Body of pancreas (tissue), 4 donors: ENCODE measurements around the gene MOXD1.

ENCODE experiments used
- POLR2A ChIP-seq, 3 donors: fragments of 450-650 bp; IDR thresholded peaks; one replicate each; pipeline ENCODE4 v1.6.1; 2016; ENCODE audit warnings: antibody characterized with exemption in 3 of 3, mild to moderate bottlenecking in 2 of 3
- TF ChIP-seq, protein P1 (sequence below), 7 experiments: fragments of 450-650 bp in 4 of 7; fragments of 200-600 bp in 3 of 7; sonication (generic) in 3 of 7; IDR thresholded peaks; one replicate each; pipeline ENCODE4 v1.5.1; 2016 to 2019; ENCODE audit warnings: antibody characterized with exemption in 7 of 7

DNA sequence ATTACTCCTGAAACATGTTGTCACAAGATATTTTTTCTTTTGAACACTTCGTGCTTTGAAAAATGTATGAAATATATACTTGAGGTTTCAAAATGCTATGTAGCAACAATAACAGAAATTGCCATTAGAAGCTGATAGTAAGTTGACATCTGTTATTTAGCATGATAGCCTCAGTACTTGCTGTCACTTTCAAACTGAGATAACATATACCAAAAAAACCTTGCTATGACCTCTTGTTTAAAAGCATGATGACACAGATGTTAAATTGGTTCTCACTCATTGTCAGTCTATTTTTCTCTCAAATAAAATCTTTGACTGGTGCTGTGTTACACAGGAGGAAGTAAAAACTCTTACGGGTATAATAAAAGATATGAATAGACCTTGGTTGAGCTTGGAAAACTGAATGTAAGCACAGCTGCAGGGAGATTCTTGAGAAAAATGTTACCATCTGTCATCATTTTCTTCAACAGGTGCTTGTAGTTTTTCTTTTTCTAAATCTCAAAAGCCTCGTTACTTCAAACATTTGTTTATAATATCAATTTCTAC lies 18.6 kb downstream of the MOXD1 start:
- TF ChIP-seq, protein P1, sequence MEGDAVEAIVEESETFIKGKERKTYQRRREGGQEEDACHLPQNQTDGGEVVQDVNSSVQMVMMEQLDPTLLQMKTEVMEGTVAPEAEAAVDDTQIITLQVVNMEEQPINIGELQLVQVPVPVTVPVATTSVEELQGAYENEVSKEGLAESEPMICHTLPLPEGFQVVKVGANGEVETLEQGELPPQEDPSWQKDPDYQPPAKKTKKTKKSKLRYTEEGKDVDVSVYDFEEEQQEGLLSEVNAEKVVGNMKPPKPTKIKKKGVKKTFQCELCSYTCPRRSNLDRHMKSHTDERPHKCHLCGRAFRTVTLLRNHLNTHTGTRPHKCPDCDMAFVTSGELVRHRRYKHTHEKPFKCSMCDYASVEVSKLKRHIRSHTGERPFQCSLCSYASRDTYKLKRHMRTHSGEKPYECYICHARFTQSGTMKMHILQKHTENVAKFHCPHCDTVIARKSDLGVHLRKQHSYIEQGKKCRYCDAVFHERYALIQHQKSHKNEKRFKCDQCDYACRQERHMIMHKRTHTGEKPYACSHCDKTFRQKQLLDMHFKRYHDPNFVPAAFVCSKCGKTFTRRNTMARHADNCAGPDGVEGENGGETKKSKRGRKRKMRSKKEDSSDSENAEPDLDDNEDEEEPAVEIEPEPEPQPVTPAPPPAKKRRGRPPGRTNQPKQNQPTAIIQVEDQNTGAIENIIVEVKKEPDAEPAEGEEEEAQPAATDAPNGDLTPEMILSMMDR (IDR thresholded peaks at IDR 0.05): no peak
- no peak for TF ChIP-seq POLR2A (IDR thresholded peaks at IDR 0.05)
